HS-27A (cell line): ENCODE measurements around the gene HNRNPA3.
"Not testable (repeated sequence)": the region's sequence is repeated elsewhere in the genome, so short reads cannot be mapped to it uniquely, and the experiment has no call there.

Source experiments
- DNase-seq: peaks from one replicate; pipeline ENCODE4 v3.0.0-alpha.2; 2012; ENCODE audit warnings: low read depth, missing footprints

The HNRNPA3 gene

GRCh38 chr2:177256026-177256425, 43.4 kb downstream of the HNRNPA3 start:
- DNase-seq, result no peak

DNA sequence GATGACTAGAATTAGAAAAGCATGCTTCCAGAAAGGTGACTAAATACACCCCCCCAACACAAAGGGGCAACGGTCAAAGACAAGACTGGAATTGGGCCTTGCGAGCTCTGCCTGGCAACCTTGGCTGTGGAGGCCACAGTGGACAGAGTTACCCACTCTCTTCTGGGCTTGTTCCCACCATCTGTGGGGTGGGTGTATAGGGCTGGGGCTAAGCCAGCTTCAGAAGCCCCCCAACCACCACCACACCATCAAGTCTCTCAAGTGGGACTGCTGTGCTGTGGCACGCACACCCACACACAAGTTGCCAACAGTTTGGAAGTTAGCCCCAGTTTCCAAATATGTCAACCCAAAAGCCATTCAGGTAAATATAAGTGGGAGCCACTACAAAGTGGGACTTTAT, 44.1 kb downstream of the HNRNPA3 start:
- DNase-seq, result no peak

DNA sequence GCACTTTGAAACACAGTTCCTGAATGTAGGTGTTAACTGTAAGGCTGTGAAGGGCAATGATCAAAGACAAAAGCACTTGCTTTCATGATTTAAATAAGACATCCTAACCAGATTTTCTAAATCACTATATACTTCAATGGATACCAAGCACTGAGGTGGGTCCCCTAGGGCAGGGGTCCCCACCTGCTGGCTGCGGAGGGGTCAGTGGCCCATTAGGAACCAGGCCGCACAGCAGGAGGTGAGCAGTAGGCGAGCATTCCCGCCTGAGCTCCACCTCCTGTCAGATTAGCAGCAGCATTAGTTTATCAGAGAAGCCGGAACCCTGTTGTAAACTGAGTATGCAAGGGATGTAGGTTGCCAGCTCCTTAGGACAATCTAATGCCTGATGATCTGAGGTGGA, 44.9 kb downstream of the HNRNPA3 start:
- no peak for DNase-seq

DNA sequence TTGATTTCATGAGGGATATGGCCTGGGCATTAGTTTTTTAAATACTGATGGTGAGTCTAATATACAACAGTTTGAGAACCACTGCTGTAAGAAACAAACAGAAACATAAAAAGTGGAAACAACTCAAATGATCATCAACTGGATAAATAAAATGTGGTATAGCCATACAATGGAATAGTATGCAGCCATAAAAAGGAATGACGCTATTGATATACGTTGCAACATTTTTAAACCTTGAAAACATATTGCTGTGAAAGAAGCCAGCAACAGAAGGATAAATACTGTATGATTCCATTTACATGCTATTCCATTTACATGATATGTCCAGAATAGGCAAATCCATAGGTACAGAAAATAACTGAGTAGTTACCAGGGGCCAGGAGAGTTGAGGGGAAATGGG, 45.5 kb downstream of the HNRNPA3 start:
- no peak for DNase-seq

DNA sequence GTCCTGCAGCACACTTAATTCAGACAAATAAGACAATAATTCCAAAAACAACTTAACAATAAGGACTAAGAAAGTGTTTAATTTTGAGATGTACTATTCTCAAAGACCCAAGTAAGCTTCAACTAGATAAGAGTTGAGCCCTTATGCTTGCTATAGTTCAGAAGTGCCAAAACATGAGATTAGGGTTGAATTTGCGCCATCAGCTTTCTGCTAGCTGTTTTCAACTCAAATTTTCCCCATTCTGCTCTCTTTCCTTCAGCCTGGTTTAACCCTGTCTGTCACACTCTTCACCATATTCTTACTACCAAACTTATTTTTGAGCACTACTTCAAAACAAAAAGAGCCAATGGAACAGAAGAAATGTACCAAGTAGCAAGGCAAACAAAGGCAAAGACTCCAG, 47.8 kb downstream of the HNRNPA3 start:
- DNase-seq, result no peak

DNA sequence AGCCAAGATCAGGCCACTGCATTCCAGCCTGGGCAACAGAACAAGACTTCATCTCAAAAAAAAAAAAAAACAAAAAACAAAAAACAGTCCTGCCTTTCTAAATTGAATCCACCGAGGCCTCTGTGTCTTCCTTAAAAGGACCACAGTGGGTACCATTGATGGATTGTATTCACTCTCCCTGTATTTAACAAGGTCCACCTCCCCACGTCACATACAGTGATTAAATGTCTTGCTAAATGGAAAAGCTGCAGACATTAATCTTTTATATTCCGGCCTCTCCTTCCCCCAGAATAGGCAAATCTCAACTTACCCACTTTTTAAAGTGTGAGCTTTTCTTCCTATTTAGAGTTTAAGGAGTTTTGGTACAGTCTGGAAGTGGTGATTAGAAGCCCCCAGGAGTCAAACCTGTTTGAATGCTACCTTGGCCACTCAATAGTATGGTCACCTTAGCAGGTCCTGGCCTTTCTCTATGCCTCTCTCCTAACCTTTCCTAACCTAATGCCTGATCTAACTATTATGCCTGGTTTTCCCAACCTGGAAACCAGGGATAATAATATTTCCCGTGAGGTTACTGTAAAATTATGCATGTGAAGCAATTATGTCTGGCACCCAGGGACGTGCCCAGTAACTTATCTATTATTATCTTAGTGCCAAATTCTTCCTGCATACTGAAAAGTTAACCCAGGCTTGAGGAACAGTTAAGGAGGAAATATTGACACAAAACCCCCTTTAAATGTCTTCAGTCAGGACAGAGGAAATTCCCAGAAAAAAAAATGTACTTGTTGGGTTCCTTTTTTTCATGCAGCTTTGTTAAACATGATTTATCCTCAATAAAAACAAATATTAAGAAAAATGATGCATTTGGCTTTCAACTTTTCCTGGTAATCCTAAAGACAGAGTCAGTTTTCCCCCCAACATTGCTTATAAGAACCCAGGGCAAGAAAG, 48.8 kb downstream of the HNRNPA3 start:
- no peak for DNase-seq

GRCh38 chr2:177262092-177262491, 49.5 kb downstream of the HNRNPA3 start:
- no peak for DNase-seq

- no peak for DNase-seq
Measured at GRCh38 chr2:177262958-177263450, 50.4 kb downstream of the HNRNPA3 start.

DNA sequence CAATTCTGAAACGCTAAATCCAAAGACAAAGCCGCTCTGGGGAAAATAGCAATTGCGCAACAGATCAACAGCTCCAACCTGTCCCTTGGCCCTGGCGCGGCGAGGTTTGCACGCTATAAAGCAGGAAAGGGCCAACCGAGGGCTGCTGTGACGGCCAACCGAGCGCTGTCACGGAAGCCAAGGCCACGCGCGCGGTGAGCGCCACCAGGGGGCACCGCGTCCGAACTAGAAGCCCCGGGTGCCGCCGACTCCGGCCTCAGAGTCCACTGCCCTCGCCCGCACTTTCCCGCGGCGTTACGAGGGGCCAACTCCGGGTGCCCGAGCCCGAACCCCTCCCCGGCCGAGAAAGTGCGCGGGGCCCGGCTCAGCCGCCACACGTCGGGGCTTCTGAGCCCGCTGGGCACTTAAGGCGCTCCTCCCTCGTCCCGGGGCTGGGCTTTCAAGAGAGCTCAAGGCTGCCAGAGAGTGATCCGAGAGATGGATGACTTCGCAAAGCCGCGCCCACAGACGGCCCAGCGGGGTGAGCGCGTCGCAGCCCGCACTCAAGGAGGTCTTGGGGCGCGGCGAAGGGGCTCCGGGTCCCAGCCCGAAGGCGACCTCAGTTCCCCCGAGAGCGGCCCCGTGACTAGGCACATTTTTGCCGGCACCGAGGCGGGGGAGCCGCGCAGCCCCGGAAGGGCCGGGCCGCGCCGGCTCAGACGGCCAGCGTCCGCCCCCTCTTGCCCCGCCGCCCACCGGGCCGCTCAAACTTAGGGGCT, 51.0 kb downstream of the HNRNPA3 start:
- peak; percentile 83 for DNase-seq

GRCh38 chr2:177264209-177264692, 51.7 kb downstream of the HNRNPA3 start:
- DNase-seq, result no peak

DNA sequence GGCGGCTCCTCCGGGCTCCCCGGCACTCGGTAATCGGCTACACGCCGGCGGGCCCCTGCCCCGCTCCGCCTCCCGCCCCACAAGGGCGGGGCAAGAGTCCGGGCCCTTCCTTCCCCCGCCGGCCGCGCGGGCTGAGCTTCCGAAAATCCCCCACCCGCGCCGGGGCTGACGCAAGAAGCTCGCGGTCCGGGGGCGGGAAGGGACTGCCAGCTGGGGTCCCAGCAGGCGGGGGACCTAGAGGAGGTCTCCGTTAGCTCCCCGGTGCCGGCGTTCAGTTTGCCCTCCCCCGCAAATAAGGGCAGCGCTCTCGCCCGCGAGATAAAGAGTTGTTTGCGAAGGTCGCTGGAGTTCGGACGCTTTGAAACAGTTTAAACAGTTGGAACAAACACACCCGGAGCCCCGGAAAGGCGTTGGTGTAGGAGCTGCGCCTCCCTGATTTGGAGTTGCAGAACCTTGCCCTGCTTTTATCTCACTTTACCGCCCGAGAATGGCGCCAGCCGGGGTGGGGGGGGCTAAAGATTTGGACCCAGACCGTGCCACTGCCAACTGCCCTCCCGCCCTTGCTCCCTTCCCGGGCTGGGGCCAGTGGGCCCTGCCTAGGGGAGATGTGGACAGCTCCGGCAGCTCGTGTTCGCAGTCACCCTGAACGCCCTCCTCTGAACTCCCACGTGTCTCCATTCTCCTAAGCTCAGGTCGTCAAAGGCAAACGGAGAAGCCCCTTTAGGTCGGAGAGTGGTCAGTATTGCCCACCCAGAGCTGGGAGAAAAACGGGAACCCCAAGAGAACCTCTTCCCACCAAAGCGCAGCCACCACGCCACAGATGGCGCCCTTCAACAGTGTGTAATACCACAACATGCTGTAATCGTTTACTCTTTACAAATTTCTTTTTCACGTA, 52.3 kb downstream of the HNRNPA3 start, which contains the start of gene NFE2L2:
NFE2L2 (minus strand) TSS at position 35 of the 895 bp plus-strand sequence. CDS start 151 bp downstream, outside the sequence.
- no peak for DNase-seq

GRCh38 chr2:177265824-177266817, 53.5 kb downstream of the HNRNPA3 start:
- DNase-seq, result no peak

DNA sequence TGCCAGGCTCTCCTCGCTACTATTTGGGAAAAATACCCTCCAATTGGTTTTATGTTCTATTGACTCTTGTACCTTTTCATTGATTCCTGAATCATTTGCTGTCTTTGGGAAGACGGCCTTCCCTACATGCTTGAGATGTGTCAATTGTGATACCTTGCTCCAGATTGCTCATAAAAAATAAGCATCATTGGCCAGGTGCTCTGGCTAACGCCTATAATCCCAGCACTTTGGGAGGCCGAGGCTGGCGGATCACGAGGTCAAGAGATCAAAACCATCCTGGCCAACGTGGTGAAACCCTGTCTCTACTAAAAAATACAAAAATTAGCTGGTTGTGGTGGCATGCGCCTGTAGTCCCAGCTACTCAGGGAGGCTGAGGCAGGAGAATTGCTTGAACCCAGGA, 54.4 kb downstream of the HNRNPA3 start:
- DNase-seq, result not testable (repeated sequence)

DNA sequence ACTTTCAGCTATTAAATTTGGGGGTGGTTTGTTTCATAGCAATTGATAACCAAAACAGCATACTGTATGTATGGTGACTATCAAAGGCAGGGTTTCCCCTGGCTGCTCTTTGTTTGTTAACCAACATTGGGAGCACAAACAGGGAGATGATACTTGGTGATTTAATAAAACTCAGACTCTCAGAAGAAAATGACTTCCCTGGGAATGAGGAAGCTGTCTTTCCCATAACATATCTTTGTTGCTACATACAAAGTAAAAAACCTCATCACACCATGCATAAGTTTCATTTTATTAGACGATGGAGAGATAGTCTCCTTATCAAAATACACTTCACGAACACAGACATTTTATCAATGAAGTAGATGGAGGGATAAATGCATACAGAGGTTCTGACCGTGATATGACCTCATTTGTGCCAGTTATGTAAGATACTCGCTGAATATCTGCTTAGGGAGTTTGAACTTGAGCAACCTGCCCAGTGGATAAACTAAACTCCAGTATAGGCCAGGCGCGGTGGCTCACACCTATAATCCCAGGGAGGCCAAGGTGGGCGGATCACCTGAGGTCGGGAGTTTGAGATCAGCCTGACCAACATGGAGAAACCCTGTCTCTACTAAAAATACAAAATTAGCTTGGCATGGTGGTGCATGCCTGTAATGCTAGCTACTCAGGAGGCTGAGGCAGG, 55.7 kb downstream of the HNRNPA3 start:
- DNase-seq, result no peak

DNA sequence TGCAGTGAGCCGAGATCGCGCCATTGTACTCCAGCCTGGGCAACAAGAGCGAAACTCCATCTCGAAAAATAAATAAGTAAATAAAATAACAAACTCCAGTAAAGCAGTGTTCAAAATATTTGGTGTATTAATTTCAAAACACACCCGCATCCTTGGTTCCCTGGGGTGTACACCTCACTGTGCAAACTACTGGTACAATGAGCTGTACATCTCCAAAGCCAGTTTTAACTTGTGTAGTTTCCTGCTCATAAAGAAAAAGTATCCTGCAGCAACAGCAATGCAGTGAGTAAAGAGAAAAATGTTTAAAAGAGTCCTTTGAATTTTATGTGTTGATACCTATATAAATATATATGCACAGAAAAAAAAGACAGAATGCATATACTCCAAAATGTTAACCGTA, 56.3 kb downstream of the HNRNPA3 start:
- no peak for DNase-seq

DNA sequence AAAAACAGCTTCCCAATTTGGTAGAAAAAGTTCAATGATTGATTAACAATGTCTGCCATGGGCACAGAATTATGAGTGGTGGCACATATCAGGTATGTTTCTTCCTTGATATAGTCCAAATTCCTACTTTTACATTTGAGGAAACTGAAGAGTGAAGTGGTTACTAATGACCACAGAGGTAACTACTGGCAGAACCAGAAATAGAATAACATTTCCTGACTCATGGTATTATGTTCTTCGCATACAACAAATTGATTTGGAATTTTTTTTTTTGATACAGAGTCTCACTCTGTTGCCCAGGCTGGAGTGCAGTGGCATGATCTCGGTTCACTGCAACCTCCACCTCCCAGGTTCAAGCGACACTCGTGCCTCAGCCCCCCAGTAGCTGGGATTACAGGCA, 57.9 kb downstream of the HNRNPA3 start:
- DNase-seq, result no peak

DNA sequence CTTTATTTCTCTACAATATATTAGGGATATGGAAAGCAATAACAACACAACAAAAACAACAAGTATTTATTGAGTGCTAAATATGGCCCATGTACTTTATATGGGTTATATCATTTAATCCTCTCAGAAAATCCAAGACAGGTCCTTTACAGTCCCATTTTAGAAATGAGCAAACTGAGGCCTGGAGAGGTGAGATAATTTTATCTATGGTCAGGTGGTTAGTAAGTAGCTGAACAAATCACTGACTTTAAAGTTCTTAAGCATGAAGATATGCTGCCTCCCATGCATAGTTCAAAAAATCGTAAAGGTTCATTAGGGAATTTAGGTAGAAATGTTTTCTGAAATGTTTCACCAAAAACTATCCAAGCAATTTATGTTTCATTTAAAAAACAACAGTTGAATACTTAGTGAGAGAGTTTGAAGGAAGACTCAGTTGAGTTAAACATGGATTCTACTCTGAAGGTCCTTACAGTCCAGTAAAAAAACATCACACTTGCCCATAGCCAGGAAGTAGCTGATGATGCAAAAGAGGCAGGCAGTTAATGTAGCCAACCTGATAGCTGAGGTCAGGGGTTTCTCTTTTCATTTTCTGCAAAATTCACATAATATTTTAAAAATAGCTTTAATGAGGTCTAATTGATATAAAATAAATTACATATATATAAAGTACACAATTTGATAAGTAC, 59.5 kb downstream of the HNRNPA3 start:
- no peak for DNase-seq

- DNase-seq, result no peak
Measured at GRCh38 chr2:177272765-177273164, 60.2 kb downstream of the HNRNPA3 start.

- DNase-seq, result no peak
Measured at GRCh38 chr2:177273408-177273807, 60.8 kb downstream of the HNRNPA3 start.
